ENCODE data around the gene CES4A.

DNA sequence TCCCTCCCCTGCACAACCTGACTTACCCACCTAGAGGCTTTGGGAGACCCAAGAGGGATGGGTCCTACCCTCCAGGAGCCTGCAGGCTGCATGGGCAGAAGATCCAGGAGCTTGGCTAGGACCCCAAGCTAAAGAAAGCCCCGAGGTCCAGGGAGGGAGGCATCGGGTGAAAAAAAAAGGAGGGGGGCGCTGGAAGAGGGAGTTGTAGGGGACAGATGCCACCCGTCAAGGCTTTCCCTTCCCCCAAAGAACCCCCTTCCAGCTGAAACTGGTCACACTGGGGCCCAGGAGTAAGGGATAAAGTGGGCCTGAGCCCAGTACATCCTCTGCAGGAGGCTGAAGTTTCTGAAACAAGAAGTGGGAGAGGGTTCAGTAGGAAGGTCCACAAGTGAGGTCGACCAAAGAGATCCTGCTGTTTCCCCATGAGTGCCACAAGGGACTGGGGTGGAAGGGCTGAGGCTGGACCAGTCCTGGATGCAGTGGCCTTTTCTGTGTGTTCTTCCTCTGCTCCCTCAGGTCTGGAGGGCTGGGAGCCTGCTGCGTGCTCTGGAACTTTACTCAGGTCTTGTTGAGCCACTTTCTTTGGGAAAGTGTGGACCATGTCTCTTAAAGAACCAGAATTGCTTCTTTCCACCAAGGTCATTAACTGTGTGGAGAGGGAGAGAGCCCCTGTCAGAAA is 26.4 kb downstream of the CES4A start:
- TF ChIP-seq POLR2A (IDR thresholded peaks at IDR 0.05; ENCODE audit: low read depth) (no peak), POLR2AphosphoS5 (IDR thresholded peaks at IDR 0.05) (no peak), EP300 (IDR thresholded peaks at IDR 0.05) (no peak)
- TF ChIP-seq, protein P1, sequence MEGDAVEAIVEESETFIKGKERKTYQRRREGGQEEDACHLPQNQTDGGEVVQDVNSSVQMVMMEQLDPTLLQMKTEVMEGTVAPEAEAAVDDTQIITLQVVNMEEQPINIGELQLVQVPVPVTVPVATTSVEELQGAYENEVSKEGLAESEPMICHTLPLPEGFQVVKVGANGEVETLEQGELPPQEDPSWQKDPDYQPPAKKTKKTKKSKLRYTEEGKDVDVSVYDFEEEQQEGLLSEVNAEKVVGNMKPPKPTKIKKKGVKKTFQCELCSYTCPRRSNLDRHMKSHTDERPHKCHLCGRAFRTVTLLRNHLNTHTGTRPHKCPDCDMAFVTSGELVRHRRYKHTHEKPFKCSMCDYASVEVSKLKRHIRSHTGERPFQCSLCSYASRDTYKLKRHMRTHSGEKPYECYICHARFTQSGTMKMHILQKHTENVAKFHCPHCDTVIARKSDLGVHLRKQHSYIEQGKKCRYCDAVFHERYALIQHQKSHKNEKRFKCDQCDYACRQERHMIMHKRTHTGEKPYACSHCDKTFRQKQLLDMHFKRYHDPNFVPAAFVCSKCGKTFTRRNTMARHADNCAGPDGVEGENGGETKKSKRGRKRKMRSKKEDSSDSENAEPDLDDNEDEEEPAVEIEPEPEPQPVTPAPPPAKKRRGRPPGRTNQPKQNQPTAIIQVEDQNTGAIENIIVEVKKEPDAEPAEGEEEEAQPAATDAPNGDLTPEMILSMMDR (IDR thresholded peaks at IDR 0.05): no peak
